GM12873 (cell line): ENCODE results near the gene MST1R.

ENCODE experiments used
- TF ChIP-seq, protein P1 (sequence below): IDR thresholded peaks from 2 replicates; pipeline ENCODE4 v1.5.1; 2012; ENCODE audit warnings: low read depth, mild to moderate bottlenecking, moderate library complexity, low read length, control low read depth; ENCODE audit not compliant: insufficient read depth; ENCODE audit errors: missing control alignments

MST1R gene

DNA sequence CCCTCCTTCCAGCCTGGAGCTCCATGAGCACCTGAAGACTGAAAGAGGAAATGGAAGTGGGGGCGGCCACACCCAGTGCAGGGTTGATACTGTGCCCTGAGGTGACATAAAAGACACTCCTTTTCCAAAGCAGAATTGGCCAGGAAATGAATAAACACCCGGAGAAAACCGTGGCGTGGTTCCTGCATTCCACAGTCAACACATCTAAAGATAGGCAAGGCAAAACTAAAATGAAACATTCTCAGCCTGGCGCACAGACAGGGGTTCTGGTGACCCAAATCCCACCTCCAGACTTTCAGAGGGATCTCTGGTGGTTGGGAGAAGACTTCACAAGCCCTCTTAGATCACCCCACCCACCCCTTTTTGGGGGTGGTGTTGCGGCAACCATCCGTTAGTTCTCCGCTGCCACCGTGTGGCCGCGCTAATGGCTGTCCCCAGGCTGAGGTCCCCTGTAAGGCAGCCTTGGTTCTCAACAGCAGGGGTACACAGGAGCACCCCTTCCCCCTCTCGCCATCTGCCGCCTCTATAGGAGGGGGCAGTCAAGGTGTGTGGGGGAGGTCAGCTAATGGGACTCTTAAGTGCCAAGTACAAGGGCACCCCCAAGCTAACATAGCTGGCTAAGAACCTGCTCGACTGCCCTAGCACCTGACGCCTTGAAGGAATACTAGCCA lies 2.5 kb upstream of the MST1R start:
- TF ChIP-seq, protein P1, sequence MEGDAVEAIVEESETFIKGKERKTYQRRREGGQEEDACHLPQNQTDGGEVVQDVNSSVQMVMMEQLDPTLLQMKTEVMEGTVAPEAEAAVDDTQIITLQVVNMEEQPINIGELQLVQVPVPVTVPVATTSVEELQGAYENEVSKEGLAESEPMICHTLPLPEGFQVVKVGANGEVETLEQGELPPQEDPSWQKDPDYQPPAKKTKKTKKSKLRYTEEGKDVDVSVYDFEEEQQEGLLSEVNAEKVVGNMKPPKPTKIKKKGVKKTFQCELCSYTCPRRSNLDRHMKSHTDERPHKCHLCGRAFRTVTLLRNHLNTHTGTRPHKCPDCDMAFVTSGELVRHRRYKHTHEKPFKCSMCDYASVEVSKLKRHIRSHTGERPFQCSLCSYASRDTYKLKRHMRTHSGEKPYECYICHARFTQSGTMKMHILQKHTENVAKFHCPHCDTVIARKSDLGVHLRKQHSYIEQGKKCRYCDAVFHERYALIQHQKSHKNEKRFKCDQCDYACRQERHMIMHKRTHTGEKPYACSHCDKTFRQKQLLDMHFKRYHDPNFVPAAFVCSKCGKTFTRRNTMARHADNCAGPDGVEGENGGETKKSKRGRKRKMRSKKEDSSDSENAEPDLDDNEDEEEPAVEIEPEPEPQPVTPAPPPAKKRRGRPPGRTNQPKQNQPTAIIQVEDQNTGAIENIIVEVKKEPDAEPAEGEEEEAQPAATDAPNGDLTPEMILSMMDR, result peak; percentile 77

- TF ChIP-seq, protein P1, result no peak
These were observed 945 bp downstream of the MST1R start for GRCh38 chr3:49902511-49903345.

DNA sequence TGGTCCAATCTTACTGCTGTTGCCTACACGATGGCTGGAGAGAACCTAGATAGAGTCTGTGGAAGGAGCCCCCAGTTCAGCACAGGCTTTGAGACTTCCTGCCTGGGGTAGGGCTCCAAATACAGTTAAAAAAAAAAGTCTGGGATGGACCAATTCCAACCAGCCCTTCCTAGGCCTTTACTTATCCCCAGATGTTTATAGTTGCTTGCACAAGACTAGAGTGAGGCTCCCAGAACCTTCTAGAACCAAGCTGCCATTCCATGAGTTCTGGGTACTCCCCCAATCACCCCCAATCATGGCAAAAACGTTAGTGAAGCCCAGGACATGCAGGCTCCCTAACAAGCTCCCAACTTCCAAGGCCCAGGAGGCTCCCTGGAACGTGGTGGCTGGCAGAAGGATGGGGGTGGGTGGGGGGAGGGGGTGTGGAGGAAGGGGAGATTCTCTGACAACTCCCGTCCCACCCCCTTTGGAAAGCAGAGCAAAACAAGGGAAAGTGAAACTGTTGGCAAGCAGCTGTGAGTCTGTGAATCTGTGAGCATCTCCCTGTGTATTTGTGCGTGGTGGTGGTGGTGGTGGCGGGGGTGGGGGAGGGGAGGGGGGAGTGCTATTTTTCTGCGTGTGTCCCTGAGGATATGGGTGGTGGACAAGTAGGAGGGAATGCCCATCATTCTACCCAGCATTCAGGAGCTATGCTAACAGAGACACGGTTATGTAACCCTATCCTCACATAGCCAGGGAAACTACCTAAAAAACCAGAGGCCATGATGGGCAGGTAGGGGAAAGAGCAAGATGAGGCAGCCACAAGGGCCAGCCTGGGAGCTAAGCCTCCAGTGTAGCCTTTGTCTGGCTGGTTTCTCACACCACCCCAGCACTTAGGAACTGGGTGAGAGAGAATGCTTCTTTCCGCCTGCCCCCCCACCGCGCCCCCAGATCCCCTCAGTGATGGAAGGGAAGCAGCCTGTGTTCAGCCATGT lies 2.0 kb downstream of the MST1R start:
- TF ChIP-seq, protein P1, result no peak

GRCh38 chr3:49900491-49901153 lies 3.1 kb downstream of the MST1R start:
- TF ChIP-seq, protein P1, result no peak

DNA sequence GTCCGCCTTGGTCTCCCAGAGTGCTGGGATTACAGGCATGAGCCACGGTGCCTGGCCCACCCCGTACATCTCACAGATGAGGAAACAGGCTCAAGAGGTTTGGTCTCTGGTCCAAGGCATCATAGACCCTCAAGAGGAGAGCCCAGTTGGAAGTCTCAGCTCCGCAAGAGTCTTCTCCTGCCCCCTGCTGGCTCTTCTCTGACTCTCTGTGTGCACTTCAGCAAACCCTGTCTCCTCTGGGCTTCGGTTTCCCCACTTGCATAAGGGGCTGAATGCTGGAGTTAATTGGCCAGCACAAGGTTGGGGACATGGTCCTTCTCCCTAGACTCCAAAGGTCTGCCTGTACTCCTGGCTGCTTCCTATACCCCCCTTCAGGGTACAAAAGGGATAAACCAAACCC lies 3.9 kb downstream of the MST1R start:
- TF ChIP-seq, protein P1, result peak; percentile 56

GRCh38 chr3:49898991-49899390 lies 4.7 kb downstream of the MST1R start:
- TF ChIP-seq, protein P1, result no peak

GRCh38 chr3:49896345-49896744 lies 7.3 kb downstream of the MST1R start:
- TF ChIP-seq, protein P1, result no peak
